Keratinocyte (primary cell): ENCODE data around the gene ARL6IP4. TPM values are rescaled to one million over a fixed set of nuclear protein-coding genes. Genes with fewer than 3 reads are reported as not detected.

Source experiments
- DNase-seq: peaks from one replicate; pipeline ENCODE4 v3.0.0-alpha.2; 2011; ENCODE audit warnings: low read depth, missing footprints, low spot score
- FAIRE-seq: peaks from 2 replicates; lab custom pipeline; 2011; peaks lifted over from hg19 to GRCh38; lab: Jason Lieb, UNC
- H2AFZ ChIP-seq: 2 replicates; pipeline ENCODE4 v1.6.0; 2012; ENCODE audit warnings: low read length, control low read depth, inconsistent platforms; ENCODE audit not compliant: control insufficient read depth
- H3K27ac ChIP-seq: 2 replicates; pipeline ENCODE4 v1.5.1; 2011; ENCODE audit warnings: low read length; ENCODE audit not compliant: control insufficient read depth, insufficient read depth
- H3K27me3 ChIP-seq: 3 replicates; pipeline ENCODE4 v1.6.0; 2011; ENCODE audit warnings: low read length; ENCODE audit not compliant: control insufficient read depth, insufficient read depth; ENCODE audit errors: extremely low read depth
- H3K36me3 ChIP-seq, 2 experiments: 2 replicates in 1 of 2; 3 replicates in 1 of 2; pipeline ENCODE4 v1.5.1; 2011; ENCODE audit warnings: low read length in 2 of 2, mild to moderate bottlenecking in 1 of 2; ENCODE audit not compliant: control insufficient read depth in 2 of 2, insufficient read depth in 2 of 2; ENCODE audit errors: extremely low read depth in 1 of 2
- H3K4me1 ChIP-seq: 3 replicates; pipeline ENCODE4 v1.5.1; 2011; ENCODE audit warnings: low read length; ENCODE audit not compliant: control insufficient read depth, insufficient read depth; ENCODE audit errors: extremely low read depth
- H3K4me2 ChIP-seq: 3 replicates; pipeline ENCODE4 v1.6.0; 2011; ENCODE audit warnings: low read depth, low read length; ENCODE audit not compliant: control insufficient read depth, insufficient read depth; ENCODE audit errors: extremely low read depth
- H3K4me3 ChIP-seq, 3 experiments: fragments of 200-600 bp in 1 of 3; sonication (generic) in 1 of 3; 2 replicates in 2 of 3; 3 replicates in 1 of 3; pipeline ENCODE4 v1.5.1; 2011 to 2016; ENCODE audit warnings: low read length in 3 of 3, mild to moderate bottlenecking in 3 of 3, control low read depth in 2 of 3, inconsistent platforms in 1 of 3, low read depth in 1 of 3, mixed read lengths in 1 of 3, mixed run types in 1 of 3, moderate library complexity in 1 of 3; ENCODE audit not compliant: control insufficient read depth in 2 of 3, insufficient read depth in 2 of 3; ENCODE audit errors: extremely low read depth in 1 of 3
- H3K79me2 ChIP-seq: 2 replicates; pipeline ENCODE4 v1.6.0; 2012; ENCODE audit warnings: low read length; ENCODE audit not compliant: control insufficient read depth, insufficient read depth
- H3K9ac ChIP-seq: 3 replicates; pipeline ENCODE4 v1.6.0; 2011; ENCODE audit warnings: low read length; ENCODE audit not compliant: control insufficient read depth, insufficient read depth; ENCODE audit errors: extremely low read depth
- H3K9me1 ChIP-seq: 3 replicates; pipeline ENCODE4 v1.6.0; 2011; ENCODE audit warnings: low read length; ENCODE audit not compliant: control insufficient read depth, insufficient read depth; ENCODE audit errors: extremely low read depth
- H3K9me3 ChIP-seq: 2 replicates; pipeline ENCODE4 v1.5.1; 2012; ENCODE audit warnings: low read depth, low read length; ENCODE audit not compliant: control insufficient read depth
- H4K20me1 ChIP-seq: 3 replicates; pipeline ENCODE4 v1.6.0; 2011; ENCODE audit warnings: low read length; ENCODE audit not compliant: control insufficient read depth, insufficient read depth; ENCODE audit errors: extremely low read depth
- CTCF ChIP-seq, 3 experiments: IDR thresholded peaks in 1 of 3; conservative IDR thresholded peaks in 1 of 3; optimal IDR thresholded peaks in 1 of 3; 2 replicates in 2 of 3; 3 replicates in 1 of 3; pipeline versions ENCODE3 to v1.5.1; 2011; ENCODE audit warnings: low read length in 3 of 3, mild to moderate bottlenecking in 3 of 3, moderate library complexity in 2 of 3, control low read depth in 1 of 3, inconsistent platforms in 1 of 3; ENCODE audit not compliant: insufficient read depth in 2 of 3; ENCODE audit errors: extremely low read depth in 1 of 3
- EZH2 ChIP-seq: IDR thresholded peaks from one replicate; pipeline ENCODE4 v1.6.1; 2012; ENCODE audit warnings: inconsistent platforms, mild to moderate bottlenecking, low read length, moderate library complexity
- dilution Hi-C: fragments of 300-500 bp; cut with MboI; formaldehyde crosslinking; loops from one replicate; pipeline ENCODE4 v1.7.0; 2020; ENCODE audit warnings: low sequenced_read_pairs; ENCODE audit not compliant: extremely low pct_ligation_motif_present
- polyA plus RNA-seq, 5 experiments: library from polyadenylated mRNA; depleted of rRNA in 3 of 5; stranded (reverse) in 3 of 5; stranded (forward) in 1 of 5; unstranded in 1 of 5; fragments of >200 nt; gene quantifications; 1 replicate in 1 of 5; 2 replicates in 3 of 5; 3 replicates in 1 of 5; pipeline versions ENCODE4 v1.2.1 to v1.2.3, GENCODE V29; 2011 to 2012; ENCODE audit warnings: missing spikeins in 2 of 5, low read depth in 1 of 5, low replicate concordance in 1 of 5

ARL6IP4 gene
- polyA plus RNA-seq, 1 donor (not counting 4 experiments of a cell fraction or from before 2014, with no cell fraction given): 144 TPM

GRCh38 chr12:122983789-122984515, 3.5 kb downstream of the ARL6IP4 start:
- no peak overlapping the region for H3K27ac ChIP-seq

GRCh38 chr12:122984612-122985337, 4.3 kb downstream of the ARL6IP4 start:
- FAIRE-seq (no peak), DNase-seq (no peak)
- no peaks in the 10 kb centered on the region for H3K9me3 ChIP-seq
- H3K9me1 ChIP-seq: peaks cover 2% of the 10 kb centered on the region
- peaks cover 29% of the 10 kb centered on the region for H3K79me2 ChIP-seq
- peaks cover 15% of the 10 kb centered on the region for H3K4me1 ChIP-seq
- no peak overlapping the region for H3K4me2 ChIP-seq
- no peak overlapping the region for H3K9ac ChIP-seq
- no peaks in the 10 kb centered on the region for H4K20me1 ChIP-seq
- no peak overlapping the region for H3K4me3 ChIP-seq
- H3K27ac ChIP-seq: no peak overlapping the region
- H3K36me3 ChIP-seq: peaks cover 13 to 18% of the 10 kb centered on the region in 2 experiments
- dilution Hi-C loops: no loop called here
- no peak overlapping the region for H2AFZ ChIP-seq
- H3K27me3 ChIP-seq: no peaks in the 10 kb centered on the region
- TF ChIP-seq CTCF (optimal IDR thresholded peaks at IDR 0.05 in 1 of 3, IDR thresholded peaks at IDR 0.05 in 1 of 3, conservative IDR thresholded peaks at IDR 0.05 in 1 of 3; ENCODE audit: extremely low read depth in 1 of 3, insufficient read depth in 2 of 3, low read length in 3 of 3) (no peak), EZH2 (no peak)

More at GRCh38 chr12:122983789-122984515, 3.5 kb downstream of the ARL6IP4 start:
- Histone ChIP-seq H3K4me1 (peaks cover 20% of the 10 kb centered on the region), H3K9ac (no peak overlapping the region), H3K79me2 (peaks cover 29% of the 10 kb centered on the region), H3K27me3 (no peaks in the 10 kb centered on the region), H2AFZ (no peak overlapping the region), H3K4me3 (no peak overlapping the region), H3K9me3 (no peaks in the 10 kb centered on the region), H4K20me1 (no peaks in the 10 kb centered on the region), H3K9me1 (peaks cover 2% of the 10 kb centered on the region), H3K4me2 (no peak overlapping the region), H3K36me3 (peaks cover 13 to 21% of the 10 kb centered on the region in 2 experiments)
- no peak for FAIRE-seq
- dilution Hi-C loops: no loop called here
- TF ChIP-seq EZH2 (no peak), CTCF (optimal IDR thresholded peaks at IDR 0.05 in 1 of 3, IDR thresholded peaks at IDR 0.05 in 1 of 3, conservative IDR thresholded peaks at IDR 0.05 in 1 of 3; ENCODE audit: extremely low read depth in 1 of 3, insufficient read depth in 2 of 3, low read length in 3 of 3) (no peak)
- DNase-seq: no peak
